ACC112 (cell line): ENCODE results near the gene CDKN2A.

Experiments
- H2AFZ ChIP-seq: fragments of 200-600 bp; sonication (generic); one replicate; pipeline ENCODE4 v1.6.0; 2017; ENCODE audit warnings: antibody characterized with exemption, low read length; ENCODE audit not compliant: unreplicated experiment
- H3K27ac ChIP-seq: fragments of 200-600 bp; sonication (generic); 2 replicates; pipeline ENCODE4 v1.5.1; 2014; ENCODE audit warnings: low read depth, mild to moderate bottlenecking, antibody characterized with exemption, low read length, moderate library complexity
- H3K27me3 ChIP-seq: fragments of 200-600 bp; sonication (generic); 2 replicates; pipeline ENCODE4 v1.6.1; 2014; ENCODE audit warnings: mild to moderate bottlenecking, antibody characterized with exemption, low read length, moderate library complexity, mixed read lengths; ENCODE audit not compliant: insufficient read depth
- H3K36me3 ChIP-seq: fragments of 200-600 bp; sonication (generic); 2 replicates; pipeline ENCODE4 v1.6.1; 2016; ENCODE audit warnings: mild to moderate bottlenecking, antibody characterized with exemption, low read length, moderate library complexity, mixed read lengths; ENCODE audit not compliant: insufficient read depth
- H3K4me1 ChIP-seq: fragments of 200-600 bp; sonication (generic); one replicate; pipeline ENCODE4 v1.6.1; 2016; ENCODE audit warnings: low read length, mixed read lengths; ENCODE audit not compliant: insufficient read depth, unreplicated experiment, control insufficient read depth
- H3K4me3 ChIP-seq: fragments of 200-600 bp; sonication (generic); 2 replicates; pipeline ENCODE4 v1.5.1; 2014; ENCODE audit warnings: mild to moderate bottlenecking, low read depth, low read length
- H3K79me2 ChIP-seq: fragments of 200-600 bp; sonication (generic); one replicate; pipeline ENCODE4 v1.6.0; 2016; ENCODE audit warnings: low read length; ENCODE audit not compliant: control insufficient read depth, unreplicated experiment, insufficient read depth

CDKN2A gene

GRCh38 chr9:21993893-21994555 lies at the start of gene CDKN2A:
CDKN2A (minus strand) TSS chr9:21994392.
- no peaks in the 10 kb centered on the region for H3K27me3 ChIP-seq
- H3K79me2 ChIP-seq, result peaks cover 83% of the 10 kb centered on the region
- peaks cover 10% of the 10 kb centered on the region; the same call in 1 of the 2 replicates for H3K36me3 ChIP-seq
- H3K4me1 ChIP-seq, result peaks cover 30% of the 10 kb centered on the region
- H3K27ac ChIP-seq, result peak within 1 kb of the TSS; percentile 86
- peak within 1 kb of the TSS; percentile 97 for H3K4me3 ChIP-seq
- H2AFZ ChIP-seq, result peak within 1 kb of the TSS; percentile 75

GRCh38 chr9:22043928-22044327 lies 49.7 kb upstream of the CDKN2A start:
- Histone ChIP-seq H3K79me2 (no peaks in the 10 kb centered on the region), H3K4me1 (peaks cover 43% of the 10 kb centered on the region), H3K4me3 (no peak overlapping the region), H3K27ac (peak overlapping the region; percentile 29; the same call in 1 of the 2 replicates), H3K27me3 (no peaks in the 10 kb centered on the region), H3K36me3 (no peaks in the 10 kb centered on the region), H2AFZ (no peak overlapping the region)

GRCh38 chr9:22041775-22042174 lies 47.6 kb upstream of the CDKN2A start:
- H3K27ac ChIP-seq, result peak overlapping the region; percentile 64
- no peaks in the 10 kb centered on the region for H3K27me3 ChIP-seq
- H2AFZ ChIP-seq, result no peak overlapping the region
- H3K4me3 ChIP-seq, result no peak overlapping the region
- no peaks in the 10 kb centered on the region for H3K79me2 ChIP-seq
- H3K36me3 ChIP-seq, result no peaks in the 10 kb centered on the region
- H3K4me1 ChIP-seq, result peaks cover 61% of the 10 kb centered on the region

- Histone ChIP-seq H3K36me3 (no peaks in the 10 kb centered on the region), H3K27me3 (no peaks in the 10 kb centered on the region), H3K4me1 (peaks cover 64% of the 10 kb centered on the region), H3K27ac (peak overlapping the region; percentile 64), H2AFZ (no peak overlapping the region), H3K79me2 (no peaks in the 10 kb centered on the region), H3K4me3 (no peak overlapping the region)
Measured at GRCh38 chr9:22041344-22041743, 47.2 kb upstream of the CDKN2A start.

GRCh38 chr9:22040760-22041159 lies 46.6 kb upstream of the CDKN2A start:
- Histone ChIP-seq H3K79me2 (no peaks in the 10 kb centered on the region), H3K36me3 (no peaks in the 10 kb centered on the region), H3K27me3 (no peaks in the 10 kb centered on the region), H2AFZ (no peak overlapping the region), H3K27ac (peak overlapping the region; percentile 64), H3K4me3 (no peak overlapping the region), H3K4me1 (peaks cover 64% of the 10 kb centered on the region)

GRCh38 chr9:22039258-22039657 lies 45.1 kb upstream of the CDKN2A start:
- H2AFZ ChIP-seq, result no peak overlapping the region
- H3K4me1 ChIP-seq, result peaks cover 56% of the 10 kb centered on the region
- no peaks in the 10 kb centered on the region for H3K79me2 ChIP-seq
- no peaks in the 10 kb centered on the region for H3K36me3 ChIP-seq
- no peak overlapping the region for H3K4me3 ChIP-seq
- no peak overlapping the region for H3K27ac ChIP-seq
- H3K27me3 ChIP-seq, result no peaks in the 10 kb centered on the region

GRCh38 chr9:22037954-22038690 lies 43.9 kb upstream of the CDKN2A start:
- Histone ChIP-seq H3K27ac (peak overlapping the region; percentile 52), H3K4me3 (no peak overlapping the region), H3K4me1 (peaks cover 50% of the 10 kb centered on the region), H2AFZ (no peak overlapping the region), H3K36me3 (no peaks in the 10 kb centered on the region), H3K79me2 (no peaks in the 10 kb centered on the region), H3K27me3 (no peaks in the 10 kb centered on the region)

GRCh38 chr9:22036866-22037626 lies 42.9 kb upstream of the CDKN2A start:
- peaks cover 46% of the 10 kb centered on the region for H3K4me1 ChIP-seq
- peak overlapping the region; percentile 52 for H3K27ac ChIP-seq
- H3K79me2 ChIP-seq, result no peaks in the 10 kb centered on the region
- H3K27me3 ChIP-seq, result no peaks in the 10 kb centered on the region
- no peaks in the 10 kb centered on the region for H3K36me3 ChIP-seq
- H3K4me3 ChIP-seq, result no peak overlapping the region
- no peak overlapping the region for H2AFZ ChIP-seq

GRCh38 chr9:22035591-22036011 lies 41.4 kb upstream of the CDKN2A start:
- no peaks in the 10 kb centered on the region for H3K79me2 ChIP-seq
- no peak overlapping the region for H3K27ac ChIP-seq
- H3K27me3 ChIP-seq, result no peaks in the 10 kb centered on the region
- peaks cover 32% of the 10 kb centered on the region for H3K4me1 ChIP-seq
- H3K36me3 ChIP-seq, result no peaks in the 10 kb centered on the region
- H3K4me3 ChIP-seq, result no peak overlapping the region
- H2AFZ ChIP-seq, result no peak overlapping the region

- no peak overlapping the region for H3K27ac ChIP-seq
- H3K27me3 ChIP-seq, result no peaks in the 10 kb centered on the region
- H3K4me3 ChIP-seq, result no peak overlapping the region
- no peaks in the 10 kb centered on the region for H3K79me2 ChIP-seq
- no peaks in the 10 kb centered on the region for H3K36me3 ChIP-seq
- H3K4me1 ChIP-seq, result peaks cover 36% of the 10 kb centered on the region
- H2AFZ ChIP-seq, result no peak overlapping the region
Measured at GRCh38 chr9:22033012-22033630, 38.9 kb upstream of the CDKN2A start.
